SK-N-SH (cell line): ENCODE measurements around the gene MALAT1.

Source experiments
- CHD2 ChIP-seq: fragments of 150-350 bp; IDR thresholded peaks from 2 replicates; pipeline ENCODE4 v1.6.1; 2018; ENCODE audit warnings: low read length; ENCODE audit not compliant: partially characterized antibody
- EP300 ChIP-seq, 2 experiments: IDR thresholded peaks; 2 replicates each; pipeline versions ENCODE4 v1.4.0 to v1.6.1; 2012; ENCODE audit warnings: borderline replicate concordance in 1 of 2, low read depth in 1 of 2, low read length in 1 of 2
- EZH2phosphoT487 ChIP-seq: fragments of 200-600 bp; sonication (generic); IDR thresholded peaks from 2 replicates; pipeline ENCODE4 v1.6.1; 2017; ENCODE audit warnings: low read depth, mixed run types, mild to moderate bottlenecking, antibody characterized with exemption, moderate library complexity, borderline replicate concordance
- FOXJ3 ChIP-seq: sonication (generic); formaldehyde crosslinking; IDR thresholded peaks from 2 replicates; pipeline ENCODE4 v1.5.1; 2020; ENCODE audit warnings: mild to moderate bottlenecking, missing genetic modification reagents
- FOXM1 ChIP-seq: IDR thresholded peaks from 2 replicates; pipeline ENCODE4 v1.4.0; 2012; ENCODE audit warnings: low read depth, mild to moderate bottlenecking
- GATA2 ChIP-seq: sonication (generic); formaldehyde crosslinking; IDR thresholded peaks from 2 replicates; pipeline ENCODE4 v1.5.0; 2020; ENCODE audit warnings: mild to moderate bottlenecking, missing genetic modification reagents
- MAX ChIP-seq: IDR thresholded peaks from 2 replicates; pipeline ENCODE4 v1.4.0; 2012; ENCODE audit warnings: low read depth
- REST ChIP-seq: IDR thresholded peaks from 2 replicates; pipeline ENCODE4 v1.6.1; 2012; ENCODE audit warnings: mild to moderate bottlenecking, low read depth, low read length, moderate library complexity
- SIN3A ChIP-seq: IDR thresholded peaks from 2 replicates; pipeline ENCODE4 v1.6.1; 2012; ENCODE audit warnings: low read depth, mild to moderate bottlenecking, low read length, moderate library complexity, borderline replicate concordance
- TF ChIP-seq, protein P1 (sequence below): fragments of 200-600 bp; sonication (generic); IDR thresholded peaks from 2 replicates; pipeline ENCODE4 v1.6.1; 2017; ENCODE audit warnings: antibody characterized with exemption, mild to moderate bottlenecking, moderate library complexity

DNA sequence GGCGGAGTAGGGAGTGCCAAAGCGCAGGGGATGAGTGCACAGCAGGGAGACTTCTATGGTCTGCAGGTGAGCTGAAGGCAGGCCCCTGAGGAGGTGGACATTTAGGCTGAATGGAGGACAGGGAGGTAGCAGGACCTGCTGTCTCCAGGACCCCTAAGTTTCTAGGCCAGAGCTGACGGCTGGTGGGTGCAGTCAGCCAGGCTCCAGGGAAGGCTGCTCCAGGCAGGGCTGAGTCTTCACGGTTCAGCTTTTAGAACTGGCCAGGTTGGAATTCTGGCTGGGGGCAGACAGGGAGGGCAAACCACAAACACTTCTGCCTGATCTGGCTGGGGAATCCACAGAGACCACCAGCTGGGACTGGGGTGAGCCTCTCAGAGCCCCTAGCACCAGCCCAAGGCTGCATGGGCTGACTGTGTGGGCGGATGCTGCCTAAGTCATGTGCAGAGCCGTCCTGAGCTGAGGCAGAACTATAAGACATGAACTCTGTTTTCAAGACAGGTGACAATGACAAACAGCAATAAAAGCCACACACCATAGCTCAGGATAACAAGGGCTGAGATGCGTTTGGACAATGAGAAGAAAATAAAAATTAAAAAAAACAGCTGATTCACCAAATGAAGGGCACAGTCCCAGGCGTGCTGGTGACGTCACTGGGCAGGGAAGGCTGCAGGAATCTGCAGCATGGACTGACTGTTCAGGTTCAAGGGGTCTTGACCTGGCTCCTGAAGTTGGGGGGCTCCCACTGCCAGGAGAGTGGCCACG, 10.4 kb upstream of the MALAT1 start:
- TF ChIP-seq, protein P1, sequence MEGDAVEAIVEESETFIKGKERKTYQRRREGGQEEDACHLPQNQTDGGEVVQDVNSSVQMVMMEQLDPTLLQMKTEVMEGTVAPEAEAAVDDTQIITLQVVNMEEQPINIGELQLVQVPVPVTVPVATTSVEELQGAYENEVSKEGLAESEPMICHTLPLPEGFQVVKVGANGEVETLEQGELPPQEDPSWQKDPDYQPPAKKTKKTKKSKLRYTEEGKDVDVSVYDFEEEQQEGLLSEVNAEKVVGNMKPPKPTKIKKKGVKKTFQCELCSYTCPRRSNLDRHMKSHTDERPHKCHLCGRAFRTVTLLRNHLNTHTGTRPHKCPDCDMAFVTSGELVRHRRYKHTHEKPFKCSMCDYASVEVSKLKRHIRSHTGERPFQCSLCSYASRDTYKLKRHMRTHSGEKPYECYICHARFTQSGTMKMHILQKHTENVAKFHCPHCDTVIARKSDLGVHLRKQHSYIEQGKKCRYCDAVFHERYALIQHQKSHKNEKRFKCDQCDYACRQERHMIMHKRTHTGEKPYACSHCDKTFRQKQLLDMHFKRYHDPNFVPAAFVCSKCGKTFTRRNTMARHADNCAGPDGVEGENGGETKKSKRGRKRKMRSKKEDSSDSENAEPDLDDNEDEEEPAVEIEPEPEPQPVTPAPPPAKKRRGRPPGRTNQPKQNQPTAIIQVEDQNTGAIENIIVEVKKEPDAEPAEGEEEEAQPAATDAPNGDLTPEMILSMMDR: no peak
- TF ChIP-seq MAX: no peak
- no peak for TF ChIP-seq EP300 (IDR thresholded peaks at IDR 0.05; ENCODE audit: borderline replicate concordance in 1 of 2, low read depth in 1 of 2, low read length in 1 of 2)
- no peak for TF ChIP-seq FOXJ3 (CRISPR knock-in tag)
- no peak for TF ChIP-seq CHD2
- no peak for TF ChIP-seq SIN3A
- no peak for TF ChIP-seq REST
- TF ChIP-seq FOXM1: no peak
- TF ChIP-seq EZH2phosphoT487: no peak
- TF ChIP-seq GATA2: no peak
